Peyer's patch (tissue), 4 donors: ENCODE results near the gene NET1. TPM values are rescaled to one million over a fixed set of nuclear protein-coding genes. Genes with fewer than 3 reads are reported as not detected.

ENCODE experiments used
- DNase-seq, 3 donors: peaks; one replicate each; pipeline ENCODE4 v3.0.0-alpha.2; 2017 to 2019
- H3K27ac ChIP-seq, 4 donors: fragments of 200-600 bp; sonication (generic); one replicate each; pipeline ENCODE4 v1.5.1; 2016 to 2019
- H3K27me3 ChIP-seq, 2 donors: fragments of 200-600 bp; sonication (generic); one replicate each; pipeline ENCODE4 v1.5.1; 2019
- H3K36me3 ChIP-seq, 3 donors: fragments of 200-600 bp; sonication (generic); one replicate each; pipeline ENCODE4 v1.5.1; 2016 to 2019
- H3K4me1 ChIP-seq, 4 donors: fragments of 200-600 bp; sonication (generic); one replicate each; pipeline ENCODE4 v1.5.1; 2016 to 2019
- H3K4me3 ChIP-seq, 4 donors: fragments of 200-600 bp; sonication (generic); 1 replicate in 3 of 4; 2 replicates in 1 of 4; pipeline ENCODE4 v1.5.1; 2016 to 2019; ENCODE audit warnings: mild to moderate bottlenecking in 1 of 4
- H3K9me3 ChIP-seq, 4 donors: fragments of 200-600 bp; sonication (generic); one replicate each; pipeline ENCODE4 v1.5.1; 2016 to 2019; ENCODE audit warnings: mild to moderate bottlenecking in 1 of 4
- CTCF ChIP-seq, 6 experiments: fragments of 450-650 bp in 4 of 6; fragments of 200-600 bp in 2 of 6; sonication (generic) in 1 of 6; IDR thresholded peaks; one replicate each; pipeline ENCODE4 v1.5.1; 2017 to 2019; ENCODE audit warnings: antibody characterized with exemption in 6 of 6, mild to moderate bottlenecking in 3 of 6, moderate library complexity in 1 of 6
- POLR2A ChIP-seq, 2 donors: fragments of 450-650 bp; IDR thresholded peaks; one replicate each; pipeline ENCODE4 v1.5.1; 2017; ENCODE audit warnings: antibody characterized with exemption in 2 of 2, mild to moderate bottlenecking in 2 of 2, moderate library complexity in 2 of 2
- total RNA-seq, 4 donors: library from RNA; depleted of rRNA; stranded (reverse); fragments of >200 nt; gene quantifications; one replicate each; pipeline ENCODE4 v1.1.0, GENCODE V29; 2016

The NET1 gene
- total RNA-seq, 4 donors from 2014 or later: 85.0 to 155 (median 122) TPM

- H3K27ac ChIP-seq: no peak overlapping the region
- H3K4me1 ChIP-seq: peaks cover 0 to 19% (median 0%) of the 10 kb centered on the region in 4 donors
- no peaks in the 10 kb centered on the region for H3K9me3 ChIP-seq
- no peaks in the 10 kb centered on the region for H3K27me3 ChIP-seq
- TF ChIP-seq POLR2A (IDR thresholded peaks at IDR 0.05) (no peak), CTCF (IDR thresholded peaks at IDR 0.05) (no peak)
- DNase-seq: peak in 1 of 3 donors; percentile 36
- no peak overlapping the region for H3K4me3 ChIP-seq
- H3K36me3 ChIP-seq: no peaks in the 10 kb centered on the region
These were observed 87.9 kb downstream of the NET1 start for GRCh38 chr10:5500162-5500670.

GRCh38 chr10:5500910-5501309 is 88.6 kb downstream of the NET1 start:
- peak in 1 of 3 donors; percentile 44 for DNase-seq
- TF ChIP-seq CTCF (IDR thresholded peaks at IDR 0.05): no peak
- no peak for TF ChIP-seq POLR2A (IDR thresholded peaks at IDR 0.05)
- Histone ChIP-seq H3K9me3 (no peaks in the 10 kb centered on the region), H3K4me3 (no peak overlapping the region), H3K27me3 (no peaks in the 10 kb centered on the region), H3K27ac (no peak overlapping the region), H3K4me1 (peaks cover 0 to 19% (median 0%) of the 10 kb centered on the region in 4 donors), H3K36me3 (no peaks in the 10 kb centered on the region)

GRCh38 chr10:5502061-5502521 is 89.7 kb downstream of the NET1 start:
- Histone ChIP-seq H3K4me3 (no peak overlapping the region), H3K9me3 (no peaks in the 10 kb centered on the region), H3K27me3 (no peaks in the 10 kb centered on the region), H3K27ac (no peak overlapping the region), H3K36me3 (no peaks in the 10 kb centered on the region), H3K4me1 (peaks cover 0 to 19% (median 0%) of the 10 kb centered on the region in 4 donors)
- no peak for TF ChIP-seq POLR2A (IDR thresholded peaks at IDR 0.05)
- TF ChIP-seq CTCF (IDR thresholded peaks at IDR 0.05): no peak
- DNase-seq: no peak

GRCh38 chr10:5502571-5503476 is 90.5 kb downstream of the NET1 start:
- Histone ChIP-seq H3K27ac (peak overlapping the region in 1 of 4 donors; percentile 66), H3K27me3 (no peaks in the 10 kb centered on the region)
- peak in 1 of 3 donors; percentile 39 for DNase-seq

DNA sequence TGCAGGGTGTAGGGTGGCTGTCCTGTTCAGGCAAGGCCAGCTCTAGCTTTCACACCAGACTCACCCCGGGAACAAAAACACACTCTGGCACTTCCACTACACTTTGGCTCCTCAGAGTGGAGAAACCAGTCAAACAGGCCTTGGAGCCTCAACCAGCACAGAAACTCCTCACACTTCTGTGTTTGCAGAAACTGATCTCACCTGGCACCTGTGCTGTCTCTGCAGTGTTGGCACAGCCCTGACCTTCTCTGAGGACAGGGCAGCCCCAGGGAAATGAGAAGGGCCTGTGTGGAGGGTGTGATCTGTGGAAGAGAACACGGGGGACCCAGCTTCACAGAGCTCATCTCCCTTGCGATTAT is 91.1 kb downstream of the NET1 start:
- H3K36me3 ChIP-seq: no peaks in the 10 kb centered on the region
- peak overlapping the region in 1 of 4 donors; percentile 66 for H3K27ac ChIP-seq
- H3K4me1 ChIP-seq: peaks cover 0 to 19% (median 0%) of the 10 kb centered on the region in 4 donors
- no peaks in the 10 kb centered on the region for H3K27me3 ChIP-seq
- H3K9me3 ChIP-seq: no peaks in the 10 kb centered on the region
- no peak overlapping the region for H3K4me3 ChIP-seq
- TF ChIP-seq CTCF (IDR thresholded peaks at IDR 0.05): no peak
- peak in 2 of 3 donors; percentile 56 to 60 for DNase-seq

More at GRCh38 chr10:5502571-5503476, 90.5 kb downstream of the NET1 start:
- Histone ChIP-seq H3K36me3 (no peaks in the 10 kb centered on the region), H3K9me3 (no peaks in the 10 kb centered on the region), H3K4me1 (peaks cover 0 to 19% (median 0%) of the 10 kb centered on the region in 4 donors), H3K4me3 (no peak overlapping the region)
- TF ChIP-seq CTCF (IDR thresholded peaks at IDR 0.05) (no peak), POLR2A (IDR thresholded peaks at IDR 0.05) (no peak)
